ENCODE results near the gene SZT2.
A peak's percentile ranks its signal among the peaks of the same experiment; 100 is the strongest.

SZT2 gene

GRCh38 chr1:43389326-43390313 is at the start of gene SZT2, which contains the start of gene MED8:
SZT2 (plus strand) TSS chr1:43389899; CDS start chr1:43389969, 70 bp downstream.
MED8 (minus strand) TSS chr1:43389800; CDS start chr1:43389764, 36 bp downstream.
- peak; percentile 95 for DNase-seq (ENCODE audit: low read depth)

DNA sequence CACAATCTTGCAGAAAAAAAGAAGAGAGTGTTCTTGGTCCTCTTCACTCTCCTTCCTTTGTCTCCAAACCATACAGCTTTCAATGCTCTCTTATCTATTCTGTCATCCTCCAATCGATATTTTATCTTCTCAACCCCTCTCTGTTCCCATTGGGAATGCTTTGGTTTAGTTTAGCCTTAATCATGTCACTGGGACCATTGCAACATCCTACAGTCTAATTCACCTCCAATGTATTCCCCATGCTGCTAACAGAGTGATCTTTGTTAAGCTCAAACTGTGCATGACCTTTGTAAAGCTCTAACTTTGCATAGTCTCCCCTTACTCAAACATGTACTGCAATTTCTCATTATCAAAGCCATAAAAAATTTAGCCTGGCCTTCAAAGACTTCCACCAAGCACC is 49.1 kb upstream of the SZT2 start:
- no peak for DNase-seq (ENCODE audit: low read depth)

DNA sequence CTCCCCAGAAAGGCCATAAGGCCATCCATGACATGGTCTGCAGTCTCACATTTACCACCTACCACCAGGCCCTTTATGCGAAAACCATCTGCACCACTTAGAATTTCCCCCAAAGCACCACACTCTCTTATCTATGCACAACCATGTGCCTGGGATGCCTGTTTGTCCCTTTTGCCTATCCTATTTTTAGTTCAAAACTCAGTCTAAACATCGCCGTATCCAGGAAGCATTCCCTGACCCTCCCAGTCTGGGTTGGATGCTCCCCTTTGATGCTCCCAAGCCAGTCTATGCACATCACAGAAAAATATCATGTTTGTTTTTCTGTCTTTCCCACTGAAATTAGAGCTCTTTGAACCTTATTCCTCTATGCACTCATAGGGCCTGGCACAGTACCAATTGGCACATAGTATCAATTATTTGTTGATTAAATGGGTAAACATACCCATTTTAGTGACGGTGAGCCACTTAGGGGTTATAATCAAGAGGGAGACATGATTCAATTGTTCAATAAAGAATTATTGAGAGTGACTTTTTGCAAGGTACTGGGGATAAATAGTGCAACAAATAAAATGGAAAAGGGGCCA is 45.3 kb upstream of the SZT2 start:
- DNase-seq (ENCODE audit: low read depth) = no peak

DNA sequence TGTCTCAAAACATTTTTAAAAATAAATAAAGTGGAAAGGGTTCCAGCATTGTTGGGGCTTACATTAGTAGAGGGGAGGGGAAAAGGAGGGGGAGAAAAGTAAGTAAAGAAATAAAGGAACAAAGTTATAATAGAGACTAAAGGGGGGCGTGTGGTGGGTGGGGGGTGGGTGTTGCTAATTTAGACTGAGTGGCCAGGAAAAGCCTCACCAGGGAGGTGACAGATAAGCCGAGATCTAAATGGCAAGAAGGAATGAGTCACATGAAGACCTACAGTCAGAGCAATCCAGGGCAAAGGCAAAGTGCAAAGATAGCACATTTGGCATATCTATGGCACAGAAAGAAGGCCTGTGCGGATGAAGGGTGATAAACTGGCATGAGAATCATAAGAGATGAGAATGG is 44.6 kb upstream of the SZT2 start:
- DNase-seq (ENCODE audit: low read depth) = peak; percentile 19

- DNase-seq (ENCODE audit: low read depth) = no peak
These were observed 43.1 kb upstream of the SZT2 start for GRCh38 chr1:43346636-43347035.

- DNase-seq (ENCODE audit: low read depth) = no peak
These were observed 41.3 kb upstream of the SZT2 start for GRCh38 chr1:43348343-43348808.

GRCh38 chr1:43348809-43349593 is 40.7 kb upstream of the SZT2 start:
- DNase-seq (ENCODE audit: low read depth) = peak; percentile 60

DNA sequence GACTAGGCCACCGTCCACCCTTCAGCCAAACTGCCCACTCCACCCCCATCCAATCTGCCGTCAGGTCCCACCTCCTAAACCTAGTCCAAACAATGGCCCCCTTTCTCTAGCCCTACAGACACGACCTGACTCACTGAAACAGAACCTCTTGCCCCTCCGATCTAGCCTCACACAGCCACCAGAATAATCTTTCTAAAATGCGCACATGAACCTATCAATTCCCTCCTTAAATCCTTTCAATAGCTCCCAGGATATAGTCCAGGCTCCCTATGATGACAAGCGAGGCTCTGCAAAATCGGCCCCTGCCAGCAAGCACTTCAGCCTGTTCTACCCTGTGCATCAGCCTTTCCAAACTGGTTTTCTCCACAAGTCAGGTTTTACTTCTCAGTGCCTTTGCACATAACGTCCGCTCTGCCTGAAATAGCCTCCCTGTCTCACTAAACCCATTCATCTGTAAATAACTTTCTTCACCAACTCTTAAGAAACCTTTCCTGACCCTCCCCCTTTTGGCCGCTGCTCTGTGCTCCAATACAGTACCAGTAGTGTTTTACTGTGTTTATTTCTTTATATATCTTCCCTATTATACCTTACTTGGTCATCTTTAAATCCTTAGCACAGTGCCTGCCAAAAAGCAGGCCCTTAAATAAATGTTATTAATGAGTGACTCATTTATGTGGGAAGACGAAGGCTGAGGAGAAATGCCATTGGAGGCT is 39.9 kb upstream of the SZT2 start:
- DNase-seq (ENCODE audit: low read depth) = peak; percentile 92

DNA sequence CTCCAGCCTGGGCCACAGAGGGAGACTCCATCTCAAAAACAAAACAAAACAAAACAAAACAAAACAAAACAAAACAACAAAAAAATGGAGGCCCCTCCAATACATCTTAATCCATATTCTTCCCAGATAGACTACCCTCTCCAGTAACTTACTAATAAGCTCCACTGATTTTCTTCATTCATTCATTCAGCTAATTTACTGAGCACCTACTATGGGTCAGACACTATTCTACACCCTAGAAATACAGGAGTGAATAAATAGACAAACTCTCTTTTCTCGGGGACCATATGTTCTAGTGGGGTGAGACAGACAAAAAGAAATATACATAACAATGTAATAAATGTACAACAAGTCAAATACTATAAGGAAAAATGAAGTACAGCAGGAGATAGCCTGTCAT is 38.7 kb upstream of the SZT2 start:
- no peak for DNase-seq (ENCODE audit: low read depth)

GRCh38 chr1:43351421-43352350 is 38.0 kb upstream of the SZT2 start:
- DNase-seq (ENCODE audit: low read depth) = no peak

DNA sequence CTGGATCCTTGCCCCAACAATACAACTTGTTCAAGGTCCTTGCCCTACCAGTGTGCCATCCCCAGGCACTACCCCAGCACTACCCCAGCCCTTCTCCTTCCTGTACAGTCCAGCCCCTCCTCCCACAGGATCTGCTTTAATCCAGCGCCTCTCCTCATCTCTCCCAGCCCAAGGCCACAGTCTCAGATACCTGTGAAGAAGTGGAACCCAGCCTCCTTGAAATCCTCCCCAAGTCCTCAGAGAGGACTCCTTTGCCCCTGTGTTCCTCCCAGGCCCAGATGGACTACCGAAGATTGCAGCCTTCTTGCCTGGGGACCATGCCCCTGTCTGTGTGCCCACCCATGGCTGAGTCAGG is 37.4 kb upstream of the SZT2 start:
- DNase-seq (ENCODE audit: low read depth) = no peak

DNA sequence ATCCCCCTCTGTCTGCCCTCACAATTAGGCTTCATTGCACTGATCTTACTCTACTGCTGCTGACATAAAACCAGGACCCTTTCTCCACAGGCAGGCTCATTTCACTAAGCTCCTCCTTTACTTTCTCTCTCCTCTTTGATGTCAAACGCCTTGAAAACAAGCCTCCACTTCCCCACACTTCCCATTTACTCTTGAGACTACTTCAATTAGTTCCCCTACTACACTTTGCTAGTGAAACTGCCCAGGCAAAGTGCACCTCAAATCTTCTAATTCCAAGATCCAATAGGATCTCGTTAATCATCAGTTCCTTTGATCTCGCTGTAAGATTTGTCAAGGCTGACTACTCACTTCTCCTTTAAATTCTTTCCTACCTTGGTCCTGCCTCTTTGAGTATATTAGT is 36.8 kb upstream of the SZT2 start:
- no peak for DNase-seq (ENCODE audit: low read depth)

DNA sequence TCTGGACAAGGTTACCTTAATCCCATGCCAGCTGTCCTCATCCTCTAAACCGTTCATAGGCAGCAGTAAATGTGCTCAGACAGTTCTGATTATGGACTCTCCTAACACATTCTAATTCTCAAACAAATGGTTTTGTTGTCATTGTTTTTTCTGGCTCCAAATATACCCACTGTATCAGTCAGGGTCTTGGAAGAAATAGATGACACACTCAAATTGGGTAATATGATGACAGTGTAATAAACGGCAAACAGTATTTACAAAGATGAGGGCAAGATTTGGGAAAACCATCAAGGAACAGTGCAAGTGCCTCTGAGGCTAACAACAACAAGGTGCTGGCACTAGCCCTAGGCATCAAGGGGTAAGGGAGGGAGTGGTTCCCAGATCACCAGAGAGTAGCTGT is 35.2 kb upstream of the SZT2 start:
- DNase-seq (ENCODE audit: low read depth) = no peak

DNA sequence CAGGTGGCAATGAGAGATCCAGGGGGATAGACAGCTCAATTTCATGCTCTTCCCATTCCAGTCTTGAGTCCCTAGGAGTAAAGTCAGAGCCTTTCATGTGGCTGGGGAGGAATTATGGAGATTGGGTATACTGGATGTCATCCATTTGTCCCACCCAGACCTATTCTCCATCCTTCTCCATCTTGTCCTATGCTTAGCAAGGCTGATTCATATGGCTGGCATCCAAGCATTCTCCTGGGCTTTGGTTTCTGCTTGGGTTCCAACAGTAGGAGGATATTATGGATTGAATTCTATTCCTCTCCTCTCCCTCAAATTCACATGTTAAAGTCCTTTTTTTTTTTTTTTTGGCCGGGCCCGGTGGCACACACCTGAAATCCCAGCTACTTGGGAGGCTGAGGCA is 34.8 kb upstream of the SZT2 start:
- peak; percentile 37 for DNase-seq (ENCODE audit: low read depth)

- no peak for DNase-seq (ENCODE audit: low read depth)
These were observed 32.4 kb upstream of the SZT2 start for GRCh38 chr1:43357251-43357650.

GRCh38 chr1:43358121-43358745 is 31.5 kb upstream of the SZT2 start:
- peak; percentile 58 for DNase-seq (ENCODE audit: low read depth)

- DNase-seq (ENCODE audit: low read depth) = peak; percentile 97
These were observed 30.7 kb upstream of the SZT2 start, which contains the start of gene CDC20 for GRCh38 chr1:43358746-43359693. CDC20 (plus strand) TSS chr1:43358981; CDS start chr1:43359216, 235 bp downstream.

DNA sequence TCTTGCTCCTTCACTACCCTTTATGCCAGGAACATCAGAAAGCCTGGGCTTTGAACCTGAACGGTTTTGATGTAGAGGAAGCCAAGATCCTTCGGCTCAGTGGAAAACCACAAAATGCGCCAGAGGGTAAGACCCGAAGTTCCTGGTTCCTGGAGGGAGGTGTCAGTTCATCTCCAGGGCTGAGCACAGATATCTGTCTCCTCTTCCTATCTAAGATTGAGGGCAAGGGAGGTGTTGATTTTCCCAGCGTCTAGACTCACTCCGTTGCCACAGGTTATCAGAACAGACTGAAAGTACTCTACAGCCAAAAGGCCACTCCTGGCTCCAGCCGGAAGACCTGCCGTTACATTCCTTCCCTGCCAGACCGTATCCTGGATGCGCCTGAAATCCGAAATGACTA is 30.0 kb upstream of the SZT2 start:
- DNase-seq (ENCODE audit: low read depth) = peak; percentile 44

- DNase-seq (ENCODE audit: low read depth) = no peak
These were observed 29.1 kb upstream of the SZT2 start for GRCh38 chr1:43360616-43361015.

All from EH (cell line).